ENCODE measurements around the gene CDIP1. TPM values are rescaled to one million over a fixed set of nuclear protein-coding genes. Genes with fewer than 3 reads are reported as not detected.

CDIP1 gene
- total RNA-seq, 4 donors from 2014 or later: 7.3 to 18.3 (median 8.6) TPM

- no peak for TF ChIP-seq CTCF (IDR thresholded peaks at IDR 0.05; ENCODE audit: low read depth)
Measured at GRCh38 chr16:4556580-4556979, 18.0 kb upstream of the CDIP1 start.

GRCh38 chr16:4556112-4556511, 17.5 kb upstream of the CDIP1 start, which contains the start of gene C16orf96:
Gene C16orf96 (plus strand): TSS chr16:4556340. CDS start chr16:4556490, 150 bp downstream.
- TF ChIP-seq CTCF (IDR thresholded peaks at IDR 0.05; ENCODE audit: low read depth): no peak

DNA sequence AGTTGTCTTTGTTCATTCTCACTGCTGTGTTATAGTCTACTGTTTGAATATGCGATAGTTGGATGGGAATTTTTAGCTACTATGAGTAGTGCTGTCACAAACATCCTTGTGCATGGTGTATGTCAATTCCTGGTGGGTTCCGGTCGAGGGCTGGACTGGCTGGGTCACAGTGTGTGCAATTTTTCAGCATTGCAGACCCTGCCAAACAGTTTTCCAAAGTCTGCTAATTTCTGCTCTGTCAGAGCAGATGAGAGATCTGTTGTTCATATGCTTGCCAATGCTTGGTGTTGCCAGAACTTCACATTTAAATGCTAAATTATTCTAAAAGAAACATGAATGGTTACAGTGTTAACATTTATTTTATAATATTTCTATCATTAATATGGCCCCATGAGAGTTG, 14.0 kb upstream of the CDIP1 start:
- no peak for TF ChIP-seq CTCF (IDR thresholded peaks at IDR 0.05; ENCODE audit: low read depth)

DNA sequence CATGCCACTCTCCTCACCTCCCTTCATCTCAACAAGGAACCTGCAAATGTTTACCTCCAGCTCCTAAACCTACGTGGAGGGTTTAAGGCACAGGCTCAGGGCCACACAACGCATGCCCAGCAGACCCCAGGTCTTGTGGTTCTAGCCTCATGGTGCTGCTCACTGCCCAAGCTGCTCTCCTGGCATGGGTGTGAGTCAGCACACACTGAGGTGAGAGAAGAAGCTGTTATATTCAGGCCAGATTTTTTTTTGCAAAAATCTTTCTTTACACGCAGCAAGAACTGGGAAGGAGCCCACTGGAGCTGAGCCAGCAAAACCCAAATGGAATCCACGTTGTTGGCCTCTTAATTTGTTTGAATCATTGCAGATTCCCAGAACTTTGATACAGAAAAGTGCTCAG, 12.0 kb upstream of the CDIP1 start:
- no peak for TF ChIP-seq CTCF (IDR thresholded peaks at IDR 0.05; ENCODE audit: low read depth)

GRCh38 chr16:4548124-4548523, 9.6 kb upstream of the CDIP1 start:
- TF ChIP-seq CTCF (IDR thresholded peaks at IDR 0.05; ENCODE audit: low read depth): no peak

GRCh38 chr16:4544473-4544872, 5.9 kb upstream of the CDIP1 start:
- TF ChIP-seq CTCF (IDR thresholded peaks at IDR 0.05; ENCODE audit: low read depth): no peak

- TF ChIP-seq CTCF (IDR thresholded peaks at IDR 0.05; ENCODE audit: low read depth): no peak
Measured at GRCh38 chr16:4539716-4540284, 1.2 kb upstream of the CDIP1 start.
